GM23338 (cell line): ENCODE results near the gene SLC8A1.

ENCODE experiments used
- TF ChIP-seq, protein P1 (sequence below): IDR thresholded peaks from one replicate; pipeline ENCODE4 v1.6.1; 2018; ENCODE audit warnings: antibody characterized with exemption; ENCODE audit not compliant: unreplicated experiment
- TF ChIP-seq, protein P2 (sequence below), 2 experiments: fragments of 200-600 bp in 1 of 2; sonication (generic) in 1 of 2; conservative IDR thresholded peaks; 2 replicates each; pipeline versions ENCODE4 v1.5.1 to v1.6.1; 2016 to 2017; ENCODE audit warnings: antibody characterized with exemption in 2 of 2, low read depth in 2 of 2, mild to moderate bottlenecking in 2 of 2, moderate library complexity in 1 of 2

DNA sequence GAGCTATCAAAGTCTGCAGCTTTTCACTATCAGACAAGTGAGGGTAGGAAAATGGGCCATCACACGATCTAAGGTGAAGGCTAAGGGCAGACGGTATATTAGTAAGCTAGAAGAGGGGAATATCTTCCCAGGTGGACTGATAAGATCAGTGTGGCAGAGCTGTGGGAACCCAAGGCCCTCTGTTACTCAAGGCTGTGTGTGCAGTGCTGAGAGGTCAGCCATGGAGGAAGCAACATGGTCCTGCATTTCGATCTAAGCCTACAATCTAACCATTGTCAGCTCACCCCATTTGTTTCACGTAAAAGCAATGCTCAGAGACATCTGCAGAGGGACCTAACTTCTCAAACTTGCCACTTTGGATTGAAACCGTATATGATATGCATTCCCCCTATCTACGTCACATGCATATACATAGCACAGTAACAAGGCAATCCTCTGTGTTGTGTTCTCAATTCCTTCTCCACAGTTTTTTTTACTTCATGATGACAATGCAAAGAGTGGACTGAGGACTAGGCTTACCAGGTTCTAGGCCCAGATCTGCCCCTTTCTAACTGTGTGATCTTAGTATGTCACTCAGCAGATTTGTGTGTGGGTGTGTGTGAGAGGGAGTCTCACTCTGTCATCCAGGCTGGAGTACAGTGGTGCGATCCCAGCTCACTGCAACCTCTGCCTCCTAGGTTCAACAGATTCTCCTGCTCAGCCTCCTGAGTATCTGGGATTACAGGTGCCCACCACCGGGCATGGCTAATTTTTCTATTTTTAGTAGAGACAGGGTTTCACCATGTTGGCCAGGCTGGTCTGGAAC lies 45.2 kb downstream of the SLC8A1 start:
- TF ChIP-seq, protein P1, sequence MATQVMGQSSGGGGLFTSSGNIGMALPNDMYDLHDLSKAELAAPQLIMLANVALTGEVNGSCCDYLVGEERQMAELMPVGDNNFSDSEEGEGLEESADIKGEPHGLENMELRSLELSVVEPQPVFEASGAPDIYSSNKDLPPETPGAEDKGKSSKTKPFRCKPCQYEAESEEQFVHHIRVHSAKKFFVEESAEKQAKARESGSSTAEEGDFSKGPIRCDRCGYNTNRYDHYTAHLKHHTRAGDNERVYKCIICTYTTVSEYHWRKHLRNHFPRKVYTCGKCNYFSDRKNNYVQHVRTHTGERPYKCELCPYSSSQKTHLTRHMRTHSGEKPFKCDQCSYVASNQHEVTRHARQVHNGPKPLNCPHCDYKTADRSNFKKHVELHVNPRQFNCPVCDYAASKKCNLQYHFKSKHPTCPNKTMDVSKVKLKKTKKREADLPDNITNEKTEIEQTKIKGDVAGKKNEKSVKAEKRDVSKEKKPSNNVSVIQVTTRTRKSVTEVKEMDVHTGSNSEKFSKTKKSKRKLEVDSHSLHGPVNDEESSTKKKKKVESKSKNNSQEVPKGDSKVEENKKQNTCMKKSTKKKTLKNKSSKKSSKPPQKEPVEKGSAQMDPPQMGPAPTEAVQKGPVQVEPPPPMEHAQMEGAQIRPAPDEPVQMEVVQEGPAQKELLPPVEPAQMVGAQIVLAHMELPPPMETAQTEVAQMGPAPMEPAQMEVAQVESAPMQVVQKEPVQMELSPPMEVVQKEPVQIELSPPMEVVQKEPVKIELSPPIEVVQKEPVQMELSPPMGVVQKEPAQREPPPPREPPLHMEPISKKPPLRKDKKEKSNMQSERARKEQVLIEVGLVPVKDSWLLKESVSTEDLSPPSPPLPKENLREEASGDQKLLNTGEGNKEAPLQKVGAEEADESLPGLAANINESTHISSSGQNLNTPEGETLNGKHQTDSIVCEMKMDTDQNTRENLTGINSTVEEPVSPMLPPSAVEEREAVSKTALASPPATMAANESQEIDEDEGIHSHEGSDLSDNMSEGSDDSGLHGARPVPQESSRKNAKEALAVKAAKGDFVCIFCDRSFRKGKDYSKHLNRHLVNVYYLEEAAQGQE: no peak
- TF ChIP-seq, protein P2, sequence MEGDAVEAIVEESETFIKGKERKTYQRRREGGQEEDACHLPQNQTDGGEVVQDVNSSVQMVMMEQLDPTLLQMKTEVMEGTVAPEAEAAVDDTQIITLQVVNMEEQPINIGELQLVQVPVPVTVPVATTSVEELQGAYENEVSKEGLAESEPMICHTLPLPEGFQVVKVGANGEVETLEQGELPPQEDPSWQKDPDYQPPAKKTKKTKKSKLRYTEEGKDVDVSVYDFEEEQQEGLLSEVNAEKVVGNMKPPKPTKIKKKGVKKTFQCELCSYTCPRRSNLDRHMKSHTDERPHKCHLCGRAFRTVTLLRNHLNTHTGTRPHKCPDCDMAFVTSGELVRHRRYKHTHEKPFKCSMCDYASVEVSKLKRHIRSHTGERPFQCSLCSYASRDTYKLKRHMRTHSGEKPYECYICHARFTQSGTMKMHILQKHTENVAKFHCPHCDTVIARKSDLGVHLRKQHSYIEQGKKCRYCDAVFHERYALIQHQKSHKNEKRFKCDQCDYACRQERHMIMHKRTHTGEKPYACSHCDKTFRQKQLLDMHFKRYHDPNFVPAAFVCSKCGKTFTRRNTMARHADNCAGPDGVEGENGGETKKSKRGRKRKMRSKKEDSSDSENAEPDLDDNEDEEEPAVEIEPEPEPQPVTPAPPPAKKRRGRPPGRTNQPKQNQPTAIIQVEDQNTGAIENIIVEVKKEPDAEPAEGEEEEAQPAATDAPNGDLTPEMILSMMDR (conservative IDR thresholded peaks at IDR 0.05; ENCODE audit: low read depth in 2 of 2): no peak
